Dedifferentiated amniotic fluid mesenchymal stem cell (primary cell): ENCODE data around the gene DHX36.

Experiments used
- DNase-seq: peaks from one replicate; pipeline ENCODE4 v3.0.0-alpha.2; 2016; ENCODE audit errors: extremely low spot score

DHX36 gene

GRCh38 chr3:154290187-154290586 is 34.1 kb downstream of the DHX36 start:
- DNase-seq, result no peak

- DNase-seq, result no peak
Observed at GRCh38 chr3:154285221-154285620, 39.1 kb downstream of the DHX36 start.

- no peak for DNase-seq
Observed at GRCh38 chr3:154280161-154280560, 44.1 kb downstream of the DHX36 start.

- no peak for DNase-seq
Observed at GRCh38 chr3:154275965-154276364, 48.3 kb downstream of the DHX36 start.

GRCh38 chr3:154275292-154275691 is 49.0 kb downstream of the DHX36 start:
- no peak for DNase-seq

- no peak for DNase-seq
Observed at GRCh38 chr3:154274348-154274747, 49.9 kb downstream of the DHX36 start.

GRCh38 chr3:154273381-154273780 is 50.9 kb downstream of the DHX36 start:
- no peak for DNase-seq

GRCh38 chr3:154254527-154254926 is 69.8 kb downstream of the DHX36 start:
- DNase-seq, result no peak

- DNase-seq, result peak; percentile 80
Observed at GRCh38 chr3:154252759-154253638, 71.3 kb downstream of the DHX36 start.

- DNase-seq, result no peak
Observed at GRCh38 chr3:154251610-154252009, 72.7 kb downstream of the DHX36 start.

- DNase-seq, result no peak
Observed at GRCh38 chr3:154250291-154250690, 74.0 kb downstream of the DHX36 start.

- DNase-seq, result no peak
Observed at GRCh38 chr3:154247806-154248415, 76.4 kb downstream of the DHX36 start.

GRCh38 chr3:154244644-154245043 is 79.6 kb downstream of the DHX36 start:
- no peak for DNase-seq

GRCh38 chr3:154243353-154243752 is 80.9 kb downstream of the DHX36 start:
- no peak for DNase-seq

- no peak for DNase-seq
Observed at GRCh38 chr3:154242766-154243165, 81.5 kb downstream of the DHX36 start.

GRCh38 chr3:154241496-154241895 is 82.8 kb downstream of the DHX36 start:
- no peak for DNase-seq

GRCh38 chr3:154240235-154240634 is 84.1 kb downstream of the DHX36 start:
- DNase-seq, result no peak

- DNase-seq, result no peak
Observed at GRCh38 chr3:154236331-154236730, 88.0 kb downstream of the DHX36 start.

GRCh38 chr3:154235330-154235729 is 89.0 kb downstream of the DHX36 start:
- DNase-seq, result no peak

GRCh38 chr3:154229217-154229590 is 95.1 kb downstream of the DHX36 start:
- DNase-seq, result no peak

GRCh38 chr3:154228561-154229216 is 95.6 kb downstream of the DHX36 start:
- DNase-seq, result no peak

- DNase-seq, result no peak
Observed at GRCh38 chr3:154227531-154227930, 96.8 kb downstream of the DHX36 start.

GRCh38 chr3:154225536-154225935 is 98.8 kb downstream of the DHX36 start:
- no peak for DNase-seq
